ENCODE measurements around the gene SLC16A7.

DNA sequence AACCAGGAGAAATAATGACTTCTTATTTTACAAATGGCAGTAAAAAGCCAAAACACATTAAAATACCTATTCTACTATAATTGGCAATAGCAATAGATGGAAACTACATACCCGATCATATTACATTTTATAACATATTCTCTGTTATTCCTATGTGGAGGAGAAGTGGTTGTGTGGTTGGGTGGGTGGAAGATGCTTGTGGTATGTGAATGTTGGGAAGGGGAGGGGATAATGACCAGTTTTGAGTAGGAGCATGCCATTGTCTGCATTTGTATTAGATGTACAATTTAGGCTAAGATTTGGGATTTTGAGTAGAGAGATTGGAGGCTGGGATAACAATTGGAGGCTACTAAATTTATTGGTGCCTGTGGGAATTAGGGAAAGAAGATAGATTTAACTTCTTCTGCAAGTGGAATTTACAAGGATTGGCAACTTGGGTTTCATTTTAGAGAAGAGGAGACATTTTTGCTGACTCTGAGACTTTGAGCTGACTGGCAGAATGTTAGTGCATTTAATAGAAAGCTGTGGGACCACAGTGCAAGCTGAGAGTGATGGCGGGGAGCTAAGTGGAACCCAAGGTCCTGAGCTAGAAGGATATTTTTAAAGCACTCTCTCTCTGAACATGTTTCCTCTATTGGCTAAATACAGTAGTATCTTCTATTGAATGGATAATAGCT lies 65.2 kb downstream of the SLC16A7 start:
- TF ChIP-seq, protein P1, sequence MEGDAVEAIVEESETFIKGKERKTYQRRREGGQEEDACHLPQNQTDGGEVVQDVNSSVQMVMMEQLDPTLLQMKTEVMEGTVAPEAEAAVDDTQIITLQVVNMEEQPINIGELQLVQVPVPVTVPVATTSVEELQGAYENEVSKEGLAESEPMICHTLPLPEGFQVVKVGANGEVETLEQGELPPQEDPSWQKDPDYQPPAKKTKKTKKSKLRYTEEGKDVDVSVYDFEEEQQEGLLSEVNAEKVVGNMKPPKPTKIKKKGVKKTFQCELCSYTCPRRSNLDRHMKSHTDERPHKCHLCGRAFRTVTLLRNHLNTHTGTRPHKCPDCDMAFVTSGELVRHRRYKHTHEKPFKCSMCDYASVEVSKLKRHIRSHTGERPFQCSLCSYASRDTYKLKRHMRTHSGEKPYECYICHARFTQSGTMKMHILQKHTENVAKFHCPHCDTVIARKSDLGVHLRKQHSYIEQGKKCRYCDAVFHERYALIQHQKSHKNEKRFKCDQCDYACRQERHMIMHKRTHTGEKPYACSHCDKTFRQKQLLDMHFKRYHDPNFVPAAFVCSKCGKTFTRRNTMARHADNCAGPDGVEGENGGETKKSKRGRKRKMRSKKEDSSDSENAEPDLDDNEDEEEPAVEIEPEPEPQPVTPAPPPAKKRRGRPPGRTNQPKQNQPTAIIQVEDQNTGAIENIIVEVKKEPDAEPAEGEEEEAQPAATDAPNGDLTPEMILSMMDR (IDR thresholded peaks at IDR 0.05 in 8 of 11, conservative IDR thresholded peaks at IDR 0.05 in 3 of 11), result no peak
- TF ChIP-seq POLR2A (IDR thresholded peaks at IDR 0.05) (no peak), POLR2AphosphoS5 (IDR thresholded peaks at IDR 0.05) (no peak)
